Endothelial cell of umbilical vein (primary cell): Measurements from ENCODE around the gene HPCAL4. TPM values are rescaled to one million over a fixed set of nuclear protein-coding genes. Genes with fewer than 3 reads are reported as not detected.

Experiments
- BruUV-seq: library from RNA; stranded (reverse); fragments of 400-500 nt; replicated peaks from 2 replicates; lab custom pipeline; 2021; lab: Mats Ljungman, UMichigan
- CTCF ChIA-PET: fragments of 300-600, 350-600 bp; sonication (Branson Sonifier 250); formaldehyde crosslinking; loops from one replicate; lab custom pipeline; 2021; ENCODE audit warnings: antibody characterized with exemption, inconsistent platforms; lab: Charles Lee
- POLR2A ChIA-PET: fragments of 300-600, 350-600 bp; sonication (Branson Sonifier 250); formaldehyde crosslinking; loops from one replicate; lab custom pipeline; 2021; ENCODE audit warnings: antibody characterized with exemption, inconsistent platforms; lab: Charles Lee
- DNase-seq: peaks from one replicate; pipeline ENCODE4 v3.0.0-alpha.2; 2011; ENCODE audit warnings: low read depth, low spot score
- FAIRE-seq: peaks from 2 replicates; lab custom pipeline; 2011; peaks lifted over from hg19 to GRCh38; lab: Jason Lieb, UNC
- H2AFZ ChIP-seq: 2 replicates; pipeline ENCODE4 v1.6.0; 2012; ENCODE audit warnings: low read depth, low read length, control low read depth, inconsistent platforms
- H3K27ac ChIP-seq: 2 replicates; pipeline ENCODE4 v1.5.1; 2011; ENCODE audit warnings: low read depth, mild to moderate bottlenecking, control low read depth, low read length, moderate library complexity; ENCODE audit not compliant: insufficient read depth
- H3K27me3 ChIP-seq, 2 experiments: 2 replicates each; pipeline versions ENCODE4 v1.6.0 to v1.6.1; 2011; ENCODE audit warnings: low read length in 2 of 2, mixed read lengths in 1 of 2; ENCODE audit not compliant: control insufficient read depth in 2 of 2, insufficient read depth in 2 of 2
- H3K36me3 ChIP-seq, 2 experiments: 2 replicates in 1 of 2; 3 replicates in 1 of 2; pipeline ENCODE4 v1.5.1; 2011; ENCODE audit warnings: low read length in 2 of 2, mild to moderate bottlenecking in 1 of 2, moderate library complexity in 1 of 2; ENCODE audit not compliant: control insufficient read depth in 2 of 2, insufficient read depth in 2 of 2; ENCODE audit errors: extremely low read depth in 1 of 2
- H3K4me1 ChIP-seq: 3 replicates; pipeline ENCODE4 v1.5.1; 2011; ENCODE audit warnings: mild to moderate bottlenecking, low read length; ENCODE audit not compliant: control insufficient read depth, insufficient read depth; ENCODE audit errors: extremely low read depth
- H3K4me2 ChIP-seq: 2 replicates; pipeline ENCODE4 v1.6.1; 2011; ENCODE audit warnings: low read length, control low read depth, mixed read lengths; ENCODE audit not compliant: insufficient read depth
- H3K4me3 ChIP-seq, 3 experiments: fragments of 200-600 bp in 1 of 3; sonication (generic), shearing (Covaris generic) in 1 of 3; replicated peaks in 1 of 3; 2 replicates each; pipeline ENCODE4 v1.5.1; 2011 to 2016; ENCODE audit warnings: control low read depth in 3 of 3, low read length in 3 of 3, mild to moderate bottlenecking in 2 of 3, inconsistent platforms in 1 of 3, low read depth in 1 of 3, moderate library complexity in 1 of 3; ENCODE audit not compliant: insufficient read depth in 1 of 3
- H3K79me2 ChIP-seq: 2 replicates; pipeline ENCODE4 v1.6.0; 2012; ENCODE audit warnings: low read length, inconsistent platforms; ENCODE audit not compliant: control insufficient read depth, insufficient read depth
- H3K9ac ChIP-seq: replicated peaks from 2 replicates; pipeline ENCODE3; 2011; ENCODE audit warnings: low read length, control low read depth; ENCODE audit not compliant: insufficient read depth; ENCODE audit errors: extremely low read depth
- H3K9me1 ChIP-seq: replicated peaks from 3 replicates; pipeline ENCODE4 v1.6.0; 2011; ENCODE audit warnings: mild to moderate bottlenecking, low read length; ENCODE audit not compliant: control insufficient read depth, insufficient read depth; ENCODE audit errors: extremely low read depth
- H3K9me3 ChIP-seq: replicated peaks from 2 replicates; pipeline ENCODE4 v1.5.1; 2012; ENCODE audit warnings: low read length, inconsistent platforms; ENCODE audit not compliant: control insufficient read depth, insufficient read depth
- H4K20me1 ChIP-seq: replicated peaks from 2 replicates; pipeline ENCODE3; 2011; ENCODE audit warnings: mild to moderate bottlenecking, low read length; ENCODE audit not compliant: control insufficient read depth, insufficient read depth; ENCODE audit errors: extremely low read depth
- CTCF ChIP-seq, 2 donors: IDR thresholded peaks; 1 replicate in 1 of 2; 2 replicates in 1 of 2; pipeline ENCODE4 v1.5.1; 2011; ENCODE audit warnings: low read length in 2 of 2, mild to moderate bottlenecking in 2 of 2, moderate library complexity in 2 of 2, control low read depth in 1 of 2, inconsistent platforms in 1 of 2, low read depth in 1 of 2; ENCODE audit not compliant: insufficient read depth in 1 of 2; ENCODE audit errors: extremely low read depth in 1 of 2
- EZH2 ChIP-seq: IDR thresholded peaks from 2 replicates; pipeline ENCODE4 v1.6.1; 2012; ENCODE audit warnings: borderline replicate concordance, low read depth, mild to moderate bottlenecking, moderate library complexity, low read length, inconsistent platforms; ENCODE audit not compliant: severe bottlenecking
- FOS ChIP-seq: IDR thresholded peaks from 2 replicates; pipeline ENCODE4 v1.6.1; 2011; ENCODE audit warnings: mild to moderate bottlenecking, low read length, moderate library complexity, borderline replicate concordance; ENCODE audit not compliant: insufficient read depth
- GATA2 ChIP-seq: IDR thresholded peaks from 2 replicates; pipeline ENCODE4 v1.7.0; 2011; ENCODE audit warnings: low read depth, mild to moderate bottlenecking, moderate library complexity, mixed read lengths, low read length; ENCODE audit not compliant: insufficient read length, insufficient read depth
- JUN ChIP-seq: IDR thresholded peaks from 2 replicates; pipeline ENCODE4 v1.6.1; 2011; ENCODE audit warnings: borderline replicate concordance, low read depth; ENCODE audit not compliant: insufficient read length, insufficient read depth
- MYC ChIP-seq: IDR thresholded peaks from one replicate; pipeline ENCODE4 v1.6.1; 2011; ENCODE audit warnings: mild to moderate bottlenecking, low read depth, low read length
- POLR2A ChIP-seq: IDR thresholded peaks from 2 replicates; pipeline ENCODE4 v1.6.1; 2012; ENCODE audit warnings: low read depth, mild to moderate bottlenecking, control low read depth, low read length
- POLR2AphosphoS5 ChIP-seq: IDR thresholded peaks from 2 replicates; pipeline ENCODE4 v1.6.1; 2012; ENCODE audit warnings: low read depth, mild to moderate bottlenecking, control low read depth, low read length, moderate library complexity; ENCODE audit not compliant: insufficient read depth
- dilution Hi-C: fragments of 300-500 bp; cut with MboI; formaldehyde crosslinking; loops from one replicate; pipeline ENCODE4 v1.15.0; 2019; ENCODE audit warnings: low sequenced_read_pairs; ENCODE audit not compliant: extremely low pct_ligation_motif_present
- intact Hi-C: fragments of 100-400 bp; cut with micrococcal nuclease; formaldehyde crosslinking; loops from one replicate; pipeline ENCODE4 v1.10.0; 2022
- polyA plus RNA-seq, 4 experiments: library from polyadenylated mRNA; depleted of rRNA in 3 of 4; stranded (reverse) in 3 of 4; unstranded in 1 of 4; fragments of >200 nt; gene quantifications; 2 replicates each; pipeline versions ENCODE4 v1.2.1 to v1.2.3, GENCODE V29; 2011 to 2012; ENCODE audit warnings: missing spikeins in 1 of 4
- total RNA-seq: library from RNA; stranded (reverse); gene quantifications from 2 replicates; pipeline ENCODE4 v1.2.3, GENCODE V29; 2021
- TF ChIP-seq, protein P1 (sequence below): IDR thresholded peaks from 2 replicates; pipeline ENCODE4 v1.6.1; 2011; ENCODE audit not compliant: insufficient read depth, insufficient read length

The HPCAL4 gene
- total and polyA plus RNA-seq, 2 donors (not counting 3 experiments of a cell fraction or from before 2014, with no cell fraction given) = not detected

GRCh38 chr1:39655578-39656268, 35.5 kb downstream of the HPCAL4 start:
- Histone ChIP-seq H3K4me1 (no peaks in the 10 kb centered on the region), H3K27me3 (peaks cover 9 to 10% of the 10 kb centered on the region in 2 experiments), H3K36me3 (no peaks in the 10 kb centered on the region), H3K4me3 (no peak overlapping the region), H3K9me1 (no peaks in the 10 kb centered on the region), H3K9me3 (no peaks in the 10 kb centered on the region), H3K4me2 (no peak overlapping the region), H2AFZ (no peak overlapping the region), H3K27ac (no peak overlapping the region), H3K79me2 (no peaks in the 10 kb centered on the region), H4K20me1 (no peaks in the 10 kb centered on the region), H3K9ac (no peak overlapping the region)
- ChIA-PET CTCF (interaction anchor here (1.2 to 9.7 kb wide), 3 partner anchors 15 to 49 kb away, joined by 3 to 440 read pairs (median 29); partner anchors contain the start of genes HEYL and NT5C1A), POLR2A (no interaction called here)
- intact Hi-C loops = no loop called here
- no TSS peak for BruUV-seq
- TF ChIP-seq EZH2 (no peak), CTCF (IDR thresholded peaks at IDR 0.05; ENCODE audit: extremely low read depth in 1 of 2, insufficient read depth in 1 of 2, low read depth in 1 of 2, low read length in 2 of 2) (no peak), POLR2AphosphoS5 (no peak), JUN (no peak), MYC (no peak), POLR2A (no peak), FOS (no peak), GATA2 (no peak)
- TF ChIP-seq, protein P1, sequence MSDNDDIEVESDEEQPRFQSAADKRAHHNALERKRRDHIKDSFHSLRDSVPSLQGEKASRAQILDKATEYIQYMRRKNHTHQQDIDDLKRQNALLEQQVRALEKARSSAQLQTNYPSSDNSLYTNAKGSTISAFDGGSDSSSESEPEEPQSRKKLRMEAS = no peak
- no peak for DNase-seq
- dilution Hi-C loops = no loop called here
- FAIRE-seq = no peak
